Muscle of back (tissue), 11 donors: ENCODE data around the gene FKRP. TPM values are rescaled to one million over a fixed set of nuclear protein-coding genes. Genes with fewer than 3 reads are reported as not detected.

Source experiments
- DNase-seq, 3 donors: peaks; one replicate each; pipeline versions ENCODE4 v3.0.0 to v3.0.0-alpha.2; 2013
- polyA plus RNA-seq, 10 donors: library from polyadenylated mRNA; unstranded; fragments of 120-200 nt; gene quantifications; one replicate each; pipeline ENCODE4 v1.2.1, GENCODE V29; 2013; ENCODE audit not compliant: insufficient read length in 10 of 10

The FKRP gene
- polyA plus RNA-seq, 10 donors = 12.5 to 21.1 (median 16.7) TPM

DNA sequence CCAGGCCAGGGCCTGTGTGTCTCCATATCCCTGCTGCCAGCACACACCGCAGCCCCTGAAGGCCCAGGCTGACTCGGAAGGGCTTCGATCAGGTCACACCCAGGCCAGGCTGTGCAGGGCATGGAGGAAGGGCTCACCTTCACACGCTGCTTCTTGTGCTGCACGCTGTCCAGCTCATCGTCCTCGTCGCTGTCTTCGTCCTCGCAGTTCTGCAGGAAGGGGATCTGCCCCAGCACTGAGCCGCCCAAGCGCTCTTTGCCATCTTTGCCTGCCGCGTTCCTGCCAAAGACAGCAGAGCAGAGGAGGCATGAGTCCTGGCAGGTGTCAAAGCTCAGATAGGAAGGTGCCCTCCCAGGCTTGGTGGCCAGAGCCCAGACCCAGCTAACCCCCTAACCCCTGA is 15.3 kb upstream of the FKRP start:
- no peak for DNase-seq

DNA sequence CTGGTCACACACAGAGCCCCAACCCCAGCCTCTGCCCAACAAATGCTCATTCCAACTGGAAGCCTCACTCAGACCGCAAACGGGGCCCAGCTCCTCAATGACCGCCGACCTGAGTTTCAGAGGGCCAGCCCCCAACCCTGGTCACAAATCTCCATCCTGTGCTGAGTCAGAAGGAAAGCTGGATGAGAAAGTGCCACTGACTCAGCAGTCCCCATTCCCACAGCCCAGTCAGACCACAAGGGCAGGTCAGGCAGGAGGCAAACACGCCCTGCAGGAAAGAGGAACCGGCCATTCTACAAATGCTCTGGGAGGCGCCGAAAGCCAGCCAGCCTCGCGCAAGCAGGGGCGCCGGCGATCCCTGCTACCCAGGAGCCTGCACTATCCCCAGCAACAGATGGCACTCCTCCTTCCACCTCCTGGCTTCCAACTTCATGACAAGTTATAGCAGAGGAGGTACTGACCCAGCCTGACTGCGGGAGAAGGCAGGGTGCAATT is 14.8 kb upstream of the FKRP start:
- peak in 1 of 3 donors; percentile 50 for DNase-seq

DNA sequence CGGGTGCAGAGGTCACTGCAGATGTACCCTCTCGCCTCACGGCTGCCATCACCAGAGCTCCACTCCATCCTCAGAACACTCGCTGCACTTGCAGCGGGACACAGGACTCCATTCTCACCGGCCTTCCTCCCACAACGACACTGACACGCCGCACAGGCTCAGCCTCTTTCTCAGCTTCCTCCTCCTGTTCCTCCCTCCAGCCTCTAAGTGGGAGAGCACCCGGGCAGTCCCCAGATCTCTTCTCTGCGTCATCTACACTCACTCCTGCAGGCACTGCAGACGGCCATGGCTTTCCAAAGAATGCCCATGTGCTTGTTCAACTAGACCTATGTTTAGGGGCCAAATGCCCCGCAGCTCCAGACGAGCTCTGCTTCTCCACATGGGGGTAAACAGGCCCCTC is 14.3 kb upstream of the FKRP start:
- DNase-seq = no peak

GRCh38 chr19:46732172-46732938 is 13.5 kb upstream of the FKRP start:
- no peak for DNase-seq

DNA sequence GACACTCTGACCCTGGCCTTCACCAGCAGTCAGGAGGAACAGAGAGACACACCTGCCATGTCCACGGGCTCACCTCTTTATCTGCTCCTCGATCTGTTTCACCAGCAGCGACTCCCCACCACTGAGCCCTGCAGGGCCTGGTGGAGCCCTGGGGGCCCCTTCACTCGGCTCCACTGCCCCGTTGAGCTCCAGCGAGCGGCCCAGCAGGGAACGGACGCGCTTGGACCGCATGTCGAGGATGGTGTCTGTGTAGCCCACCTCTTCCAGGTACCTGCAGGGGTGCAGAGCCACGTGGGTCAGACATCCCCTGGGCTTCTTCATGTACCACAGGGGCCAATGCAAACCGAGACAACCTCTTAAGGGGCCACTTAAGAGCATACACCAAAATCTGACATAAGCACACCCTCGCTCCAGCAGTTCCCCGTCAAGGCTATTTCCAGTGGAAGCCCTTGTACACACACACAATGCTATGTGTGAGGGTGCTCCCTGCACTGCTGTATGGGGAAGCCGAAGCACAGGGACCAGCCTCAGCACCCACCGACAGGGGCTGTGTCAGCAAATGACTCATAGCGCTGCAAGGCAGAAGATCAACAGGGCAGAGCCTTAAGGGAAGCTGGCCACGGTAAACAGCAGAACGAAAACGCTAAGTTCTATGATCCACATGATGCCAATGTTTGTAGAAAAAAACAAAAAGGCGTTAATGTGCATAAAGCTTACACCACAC is 12.7 kb upstream of the FKRP start:
- DNase-seq = no peak

DNA sequence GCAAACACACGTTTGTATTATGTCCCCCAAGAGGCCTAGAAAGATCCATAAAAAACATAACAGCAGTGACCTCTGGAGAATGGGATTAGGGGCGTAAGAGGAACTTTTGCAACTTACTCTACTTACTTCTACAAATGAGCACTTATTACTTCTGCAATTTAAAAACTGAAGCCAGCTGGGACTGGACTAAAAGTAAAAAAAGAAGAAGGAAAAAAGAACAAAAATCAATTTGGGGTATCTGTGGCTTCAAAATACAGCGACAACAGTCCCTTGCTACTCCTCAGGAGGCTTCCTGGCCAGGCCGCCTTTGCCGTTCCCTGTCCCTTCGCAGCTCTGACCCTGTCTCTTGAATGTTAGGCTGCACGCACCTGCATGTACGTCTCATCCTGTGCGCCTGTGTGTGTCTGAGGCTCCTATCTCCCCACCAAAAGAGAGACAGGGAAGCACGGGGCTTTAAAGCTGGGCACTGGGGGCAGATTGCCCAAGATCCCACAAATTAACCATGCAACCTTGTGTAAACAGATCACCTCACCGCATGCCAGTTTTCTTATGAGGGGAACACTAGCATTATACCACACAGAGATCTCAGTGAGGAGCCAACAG is 12.1 kb upstream of the FKRP start:
- no peak for DNase-seq

GRCh38 chr19:46736531-46737297 is 9.1 kb upstream of the FKRP start:
- peak in 1 of 3 donors; percentile 47 for DNase-seq

- no peak for DNase-seq
These were observed 8.6 kb upstream of the FKRP start for GRCh38 chr19:46737298-46737654.

DNA sequence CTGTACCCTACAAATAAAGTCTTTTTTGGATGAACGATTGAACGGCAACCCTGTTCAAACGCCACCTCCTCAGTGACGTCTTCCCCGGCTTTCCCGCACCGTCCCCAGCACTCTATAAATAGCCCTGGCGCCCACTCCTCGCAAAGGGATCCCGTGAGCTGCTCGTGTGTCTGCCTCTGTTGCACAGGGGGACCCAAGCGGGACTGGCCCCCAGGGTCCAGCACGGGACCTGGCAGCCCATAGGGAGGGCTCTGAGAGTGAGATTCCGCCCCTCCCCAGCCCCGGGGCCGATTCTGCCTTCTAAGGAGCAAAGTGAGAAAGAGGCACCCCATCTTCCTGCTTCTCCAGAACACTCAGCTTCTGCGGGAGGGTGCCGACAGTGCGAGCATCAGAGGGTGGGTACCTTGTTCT is 8.1 kb upstream of the FKRP start:
- no peak for DNase-seq

DNA sequence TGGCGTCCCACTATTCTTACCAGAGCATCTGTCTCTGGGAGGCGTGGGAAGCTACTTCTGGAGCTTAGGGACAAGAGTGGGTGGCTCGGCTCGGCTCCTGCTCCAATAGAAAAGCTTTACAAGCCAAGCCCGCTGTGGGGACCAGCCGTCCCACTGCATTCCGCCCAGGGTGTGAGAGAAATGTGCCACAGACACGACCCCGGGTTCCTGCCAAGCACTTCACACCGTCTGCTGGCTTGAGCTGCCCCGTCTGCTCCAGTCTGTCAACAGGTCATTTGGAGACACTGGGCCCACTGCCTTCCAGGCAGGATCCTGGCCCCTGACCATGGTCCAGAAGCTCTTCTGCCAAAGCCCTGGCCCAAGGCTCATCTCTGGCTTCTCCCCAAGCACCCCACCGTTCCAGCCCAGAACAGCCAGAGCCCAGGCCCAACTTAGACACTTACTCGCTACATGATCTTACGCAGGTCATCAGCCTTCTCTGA is 6.5 kb upstream of the FKRP start:
- no peak for DNase-seq

DNA sequence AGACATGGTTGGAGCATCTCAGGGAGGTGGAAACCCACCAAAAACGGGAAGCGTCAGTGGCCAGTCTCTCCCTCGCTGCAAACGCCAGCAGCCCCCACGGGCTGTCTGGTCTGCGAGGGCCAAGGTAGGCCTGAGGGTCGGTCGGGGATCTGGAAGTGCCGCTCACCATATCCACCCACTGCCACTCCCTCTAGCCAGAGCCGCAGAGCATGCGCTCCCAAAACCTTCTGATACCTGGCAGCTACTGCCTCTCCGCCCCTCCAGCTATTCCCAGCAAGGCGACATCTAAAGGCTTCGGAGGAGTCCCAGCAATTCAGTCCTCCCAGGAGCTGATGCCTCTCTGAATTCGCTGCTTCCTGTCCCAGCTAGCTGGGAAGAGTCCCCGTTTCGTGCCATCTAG is 4.4 kb upstream of the FKRP start:
- DNase-seq = no peak

- no peak for DNase-seq
These were observed 2.9 kb upstream of the FKRP start for GRCh38 chr19:46742926-46743480.

DNA sequence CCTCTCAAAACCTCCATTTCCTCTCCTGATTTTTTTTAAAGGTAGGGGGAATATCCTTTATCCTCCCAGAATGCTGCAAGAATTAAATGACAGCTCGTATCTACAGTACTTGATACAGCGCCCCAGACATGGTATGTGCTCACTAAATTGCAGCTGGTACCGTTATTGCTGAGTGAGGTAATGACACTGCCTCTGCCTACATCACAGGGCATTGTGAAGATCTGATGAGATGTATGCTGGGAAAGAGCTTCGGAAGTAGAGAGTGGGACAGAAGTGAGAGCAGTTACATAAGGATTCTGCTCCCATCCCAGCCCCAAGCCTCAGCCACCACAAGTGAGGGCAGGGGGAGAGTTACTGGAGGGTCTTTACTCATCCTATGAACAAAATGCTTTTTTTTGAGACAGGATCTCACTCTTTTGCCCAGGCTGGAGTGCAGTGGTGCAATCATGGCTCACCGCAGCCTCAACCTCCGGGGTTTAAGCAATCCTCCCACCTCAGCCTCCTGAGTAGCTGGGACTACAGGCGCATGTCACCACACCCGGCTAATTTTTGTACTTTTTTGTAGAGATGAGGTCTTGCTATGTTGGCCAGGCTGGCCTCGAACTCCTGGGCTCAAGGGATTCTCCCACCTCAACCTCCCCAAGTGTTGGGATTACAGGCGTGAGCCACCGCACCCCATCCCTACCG is 1.7 kb upstream of the FKRP start:
- no peak for DNase-seq

GRCh38 chr19:46745030-46745429 is 827 bp upstream of the FKRP start:
- no peak for DNase-seq

DNA sequence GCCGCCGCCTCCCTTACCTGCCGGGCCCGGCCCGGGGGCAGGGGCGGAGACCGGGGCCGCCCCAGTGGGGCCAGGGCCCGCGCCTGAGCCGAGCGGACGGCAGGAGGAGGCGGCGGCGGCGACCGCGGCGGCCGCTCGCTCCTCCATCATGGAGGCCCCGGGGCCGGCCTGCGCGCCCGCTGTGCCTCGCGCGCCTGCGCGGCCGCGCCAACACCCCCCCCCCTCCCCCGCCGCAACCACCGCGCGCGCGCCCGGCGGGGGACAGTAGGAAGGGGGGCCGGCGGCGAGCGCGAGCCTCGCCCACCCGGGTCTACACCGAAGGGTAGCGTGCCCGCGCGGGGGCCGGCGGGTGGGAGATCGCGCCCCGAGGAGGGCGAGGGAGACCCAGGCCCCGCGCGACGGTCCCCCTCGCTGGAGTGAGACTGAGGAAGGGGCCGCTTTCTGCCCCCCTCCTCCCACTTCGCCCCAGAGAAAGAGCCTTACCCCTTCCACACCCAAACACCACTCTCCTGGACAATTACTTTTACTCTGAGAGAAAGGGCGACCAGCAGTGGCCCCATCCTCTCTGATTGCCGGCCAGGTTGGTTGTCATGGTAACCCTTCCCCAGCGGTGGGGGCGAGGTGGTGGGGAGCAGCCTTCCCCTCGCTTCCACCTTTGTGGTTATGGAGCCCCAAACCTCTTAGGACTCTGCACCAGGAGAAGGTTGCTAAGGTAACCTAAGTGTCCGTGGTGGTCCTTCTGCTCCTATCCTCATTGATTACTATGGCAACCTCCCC is 612 bp downstream of the FKRP start, which contains the start of gene STRN4:
Gene STRN4, minus strand, starts transcription at position 170 of the 777 bp plus-strand sequence. Its CDS starts 20 bp downstream, at position 150.
- DNase-seq = peak; percentile 54 to 81 (median 79)

- peak in 1 of 3 donors; percentile 64 for DNase-seq
These were observed 2.7 kb downstream of the FKRP start for GRCh38 chr19:46748325-46749109.

DNA sequence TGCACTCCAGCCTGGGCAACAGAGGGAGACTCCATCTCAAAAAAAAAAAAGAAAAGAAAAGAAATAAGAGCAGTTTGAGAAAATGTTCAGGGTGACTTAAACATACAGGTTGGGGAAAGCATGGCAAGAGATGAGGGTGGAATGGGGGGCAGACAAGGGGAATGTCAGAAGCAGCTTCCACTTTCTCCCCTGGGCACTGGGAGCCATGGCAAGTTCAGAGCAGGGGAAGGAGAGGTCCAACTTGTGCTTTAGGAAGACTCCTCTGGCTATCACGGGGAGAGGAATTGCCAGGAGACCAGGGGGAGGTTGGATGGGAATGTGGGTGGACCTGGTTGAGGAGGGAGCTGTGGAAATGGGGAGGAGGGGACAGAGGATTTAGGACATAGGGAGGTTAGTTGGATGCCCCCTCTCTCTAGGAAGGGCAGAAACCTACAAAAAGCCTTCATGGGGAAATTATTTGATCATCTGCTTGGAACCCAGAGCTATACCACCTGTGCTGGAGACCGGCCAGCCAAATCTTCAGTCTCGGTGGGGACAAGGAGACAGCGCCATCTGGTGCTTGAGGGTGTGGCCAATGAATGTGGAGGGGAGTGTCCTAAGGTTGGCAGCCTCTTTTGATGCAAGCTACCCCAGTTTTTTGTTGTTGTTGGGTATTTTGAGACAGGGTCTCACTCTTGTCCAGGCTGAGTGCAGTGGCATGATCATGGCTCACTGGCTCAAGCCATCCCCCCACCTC is 7.7 kb downstream of the FKRP start:
- peak in 1 of 3 donors; percentile 57 for DNase-seq
